MCF 10A (cell line): Measurements from ENCODE around the gene IRF9. TPM values are rescaled to one million over a fixed set of nuclear protein-coding genes. Genes with fewer than 3 reads are reported as not detected.
A peak's percentile ranks its signal among the peaks of the same experiment; 100 is the strongest.

ENCODE experiments used
- BruUV-seq: library from RNA; stranded (reverse); fragments of 400-500 nt; replicated peaks from 2 replicates; lab custom pipeline; 2021; lab: Mats Ljungman, UMichigan
- CTCF ChIA-PET: fragments of 300-600 bp; sonication (Branson Sonifier 250); formaldehyde crosslinking; extraction: SDS; loops from one replicate; lab custom pipeline; 2021; ENCODE audit warnings: antibody characterized with exemption, inconsistent platforms; lab: Yijun Ruan, JAX
- POLR2A ChIA-PET: fragments of 300-600, 350-650 bp; sonication (Branson Sonifier 250); formaldehyde crosslinking; extraction: SDS; loops from one replicate; lab custom pipeline; 2020; ENCODE audit warnings: antibody characterized with exemption, inconsistent platforms; lab: Yijun Ruan, JAX
- DNase-seq: peaks from one replicate; pipeline ENCODE4 v3.0.0-alpha.2; 2018; ENCODE audit not compliant: unreplicated experiment
- H3K27ac Mint-ChIP-seq: one replicate; pipeline ENCODE4 v1.8.0; 2022; ENCODE audit warnings: mild to moderate bottlenecking, low read depth, mixed read lengths; ENCODE audit not compliant: unreplicated experiment
- H3K27me3 Mint-ChIP-seq: one replicate; pipeline ENCODE4 v1.8.0; 2022; ENCODE audit warnings: mixed read lengths; ENCODE audit not compliant: insufficient read depth, unreplicated experiment
- H3K36me3 Mint-ChIP-seq: one replicate; pipeline ENCODE4 v1.8.0; 2022; ENCODE audit warnings: mild to moderate bottlenecking, moderate library complexity, mixed read lengths; ENCODE audit not compliant: insufficient read depth, unreplicated experiment
- H3K4me1 Mint-ChIP-seq: one replicate; pipeline ENCODE4 v1.8.0; 2022; ENCODE audit warnings: mixed read lengths; ENCODE audit not compliant: insufficient read depth, unreplicated experiment
- H3K4me3 Mint-ChIP-seq: one replicate; pipeline ENCODE4 v1.8.0; 2022; ENCODE audit warnings: mild to moderate bottlenecking, moderate library complexity, mixed read lengths; ENCODE audit not compliant: unreplicated experiment
- H3K9me3 Mint-ChIP-seq: one replicate; pipeline ENCODE4 v1.8.0; 2022; ENCODE audit warnings: mixed read lengths; ENCODE audit not compliant: unreplicated experiment
- CTCF ChIP-seq: fragments of 200-600 bp; IDR thresholded peaks from one replicate; pipeline ENCODE4 v1.8.0; 2022; ENCODE audit warnings: antibody characterized with exemption, mild to moderate bottlenecking; ENCODE audit not compliant: unreplicated experiment
- intact Hi-C: fragments of 100-400 bp; cut with micrococcal nuclease; formaldehyde crosslinking; loops from 2 replicates; pipeline ENCODE4 v1.14.1; 2022
- total RNA-seq: library from RNA; stranded (reverse); gene quantifications from 2 replicates; pipeline ENCODE4 v1.2.3, GENCODE V29; 2022

The IRF9 gene
- total RNA-seq, 1 experiment from 2014 or later = 13.6 TPM

DNA sequence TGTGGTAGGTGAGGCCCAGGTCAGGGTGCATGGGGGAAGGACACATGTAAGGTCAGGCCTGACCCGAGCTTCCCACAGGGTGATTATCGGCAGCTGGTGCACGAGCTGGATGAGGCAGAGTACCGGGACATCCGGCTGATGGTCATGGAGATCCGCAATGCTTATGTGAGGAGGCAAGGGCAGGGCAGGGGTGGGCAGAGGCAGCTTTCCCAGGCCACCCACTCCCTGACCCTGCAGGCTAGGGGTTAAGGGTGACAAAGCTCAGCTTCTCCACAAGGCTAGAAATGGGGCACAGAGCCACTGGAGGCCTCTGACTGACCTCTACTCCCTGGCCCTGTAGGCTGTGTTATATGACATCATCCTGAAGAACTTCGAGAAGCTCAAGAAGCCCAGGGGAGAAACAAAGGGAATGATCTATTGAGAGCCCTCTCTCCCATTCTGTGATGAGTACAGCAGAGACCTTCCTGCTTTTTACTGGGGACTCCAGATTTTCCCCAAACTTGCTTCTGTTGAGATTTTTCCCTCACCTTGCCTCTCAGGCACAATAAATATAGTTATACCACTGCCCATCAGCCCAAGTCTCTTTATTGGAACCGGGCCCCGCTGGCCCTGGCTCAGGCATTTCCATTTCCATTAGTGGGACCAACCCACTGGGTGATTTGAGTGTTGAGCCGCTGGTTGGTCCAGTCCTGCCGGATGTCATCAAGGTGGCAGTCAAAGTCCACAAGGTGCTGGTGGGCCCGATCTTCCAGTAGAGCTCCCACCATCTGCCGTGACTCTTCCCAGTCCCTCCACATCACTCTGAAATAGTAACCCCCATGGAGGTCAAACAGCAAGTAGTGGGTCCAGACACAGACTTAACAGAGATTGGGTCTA is 22.4 kb upstream of the IRF9 start:
- peak overlapping the region; percentile 93 for H3K4me3 Mint-ChIP-seq
- no peaks in the 10 kb centered on the region for H3K27me3 Mint-ChIP-seq
- H3K36me3 Mint-ChIP-seq = peaks cover 26% of the 10 kb centered on the region
- ChIA-PET POLR2A (interaction anchor here (0.7 to 12.5 kb wide), 3 partner anchors 8 to 158 kb away, joined by 3 to 252 read pairs (median 68); partner anchors contain the start of genes DCAF11, NRL, PSME2 and RNF31), CTCF (interaction anchor here (0.5 to 2.4 kb wide), 5 partner anchors 22 to 161 kb away, joined by 3 to 12 read pairs (median 3); partner anchors contain the start of genes DCAF11 and IRF9)
- H3K9me3 Mint-ChIP-seq = no peaks in the 10 kb centered on the region
- H3K4me1 Mint-ChIP-seq = peaks cover 30% of the 10 kb centered on the region
- TSS peak; percentile 73 for BruUV-seq
- intact Hi-C loops = no loop called here
- DNase-seq = no peak
- H3K27ac Mint-ChIP-seq = peak overlapping the region; percentile 59
- no peak for TF ChIP-seq CTCF

DNA sequence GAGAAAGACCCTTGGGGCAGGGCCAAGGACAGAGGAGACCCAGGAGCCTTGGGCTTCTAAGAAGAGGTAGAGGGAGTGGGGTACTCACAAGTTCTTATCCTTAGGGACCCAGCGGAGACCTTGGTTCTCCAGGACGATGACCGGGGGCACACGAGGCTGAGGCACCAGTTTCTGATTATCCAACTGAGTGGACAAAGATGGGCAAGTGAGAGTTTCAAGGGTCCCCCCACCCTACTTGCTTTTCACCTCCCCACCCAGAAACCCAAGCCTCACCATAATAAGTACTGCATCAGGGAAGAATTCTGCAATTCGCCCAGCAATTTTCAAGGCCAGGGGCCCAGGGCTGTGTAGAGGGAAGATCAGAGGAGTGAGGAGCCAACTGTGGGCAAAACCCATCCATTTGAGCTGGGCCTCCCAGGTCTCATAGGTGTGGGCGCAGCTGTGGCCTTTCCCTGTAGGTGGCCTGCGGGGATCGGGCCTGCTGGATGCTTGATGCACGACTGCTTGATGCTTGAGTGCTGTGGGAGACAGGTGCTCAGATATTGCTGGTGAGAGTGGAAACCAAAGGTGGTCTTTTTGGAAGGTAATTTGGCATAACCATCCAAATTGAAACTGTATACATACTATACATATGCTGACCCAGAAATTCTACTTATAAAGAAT is 21.7 kb upstream of the IRF9 start:
- intact Hi-C loops = no loop called here
- TF ChIP-seq CTCF = no peak
- BruUV-seq = no TSS peak
- Mint-ChIP-seq H3K9me3 (no peaks in the 10 kb centered on the region), H3K4me1 (peaks cover 30% of the 10 kb centered on the region), H3K36me3 (peaks cover 30% of the 10 kb centered on the region), H3K27ac (peak overlapping the region; percentile 59), H3K4me3 (peak overlapping the region; percentile 93), H3K27me3 (no peaks in the 10 kb centered on the region)
- ChIA-PET CTCF (interaction anchor here (0.6 to 2.4 kb wide), 3 partner anchors 21 to 162 kb away, joined by 3 to 12 read pairs (median 3); partner anchors contain the start of genes DCAF11 and IRF9), POLR2A (interaction anchor here (0.7 to 12.5 kb wide), 5 partner anchors 7 to 158 kb away, joined by 3 to 252 read pairs (median 16); partner anchors contain the start of genes DCAF11, IPO4, IRF9 and NRL)
- no peak for DNase-seq

DNA sequence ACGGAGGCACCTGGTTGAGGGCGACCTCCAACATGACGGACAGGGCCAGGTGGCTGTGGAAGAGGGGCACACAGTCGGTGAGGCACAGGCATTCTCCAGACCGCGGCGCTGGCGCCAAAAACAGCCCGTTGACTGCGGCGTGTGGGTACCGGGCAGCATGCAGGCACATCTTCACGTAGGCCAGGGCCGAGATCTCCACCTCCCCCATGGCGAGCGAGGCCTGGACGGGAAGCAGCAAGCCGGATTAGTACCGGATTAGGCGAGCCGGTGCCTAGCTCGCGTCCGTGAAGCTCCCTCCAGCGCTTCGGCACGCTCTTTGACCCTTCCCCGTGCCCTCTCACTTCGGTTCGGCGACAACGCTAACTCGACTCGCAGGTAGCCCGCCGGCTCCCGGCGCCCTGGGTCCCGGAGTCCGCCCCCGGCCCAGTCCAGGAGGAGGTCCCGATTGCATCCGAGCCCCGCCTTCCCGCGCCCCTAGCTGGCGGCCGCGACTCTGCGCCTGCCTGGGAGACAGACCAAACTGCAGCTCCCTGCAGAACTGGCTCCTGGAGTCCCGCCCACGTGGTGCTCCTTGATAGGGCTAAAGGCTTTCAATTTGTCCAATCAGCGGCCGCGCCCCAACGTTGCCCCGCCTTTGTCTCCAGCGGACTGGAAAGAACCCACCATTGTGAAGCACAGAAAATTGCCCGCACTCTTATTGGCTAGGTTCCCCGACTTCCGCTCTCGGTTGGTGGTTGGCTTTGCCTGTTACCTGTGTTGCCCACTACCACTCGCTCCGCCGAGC is 19.8 kb upstream of the IRF9 start, which contains the start of gene EMC9:
TSS of gene EMC9 (minus strand) at position 495 of the 784 bp plus-strand sequence. CDS start at position 208, 287 bp downstream.
- H3K36me3 Mint-ChIP-seq = peaks cover 38% of the 10 kb centered on the region
- CTCF ChIA-PET = interaction anchor here (0.6 to 1.1 kb wide), 7 partner anchors 23 to 167 kb away, joined by 3 to 6 read pairs (median 3); partner anchors contain the start of genes DCAF11 and PCK2
- peak; percentile 14 for TF ChIP-seq CTCF
- H3K27ac Mint-ChIP-seq = peak within 1 kb of the TSS; percentile 64
- POLR2A ChIA-PET = interaction anchor here (0.6 to 12.5 kb wide), 27 partner anchors 9 to 1046 kb away, joined by 3 to 252 read pairs (median 5); partner anchors contain the start of genes ACIN1, C14orf119, DCAF11 and DHRS1
- peak within 1 kb of the TSS; percentile 93 for H3K4me3 Mint-ChIP-seq
- H3K4me1 Mint-ChIP-seq = peaks cover 21% of the 10 kb centered on the region
- H3K27me3 Mint-ChIP-seq = no peaks in the 10 kb centered on the region
- peak; percentile 100 for DNase-seq
- BruUV-seq = TSS peak; percentile 23
- intact Hi-C loops = no loop called here
- no peaks in the 10 kb centered on the region for H3K9me3 Mint-ChIP-seq
